D721Med (cell line): Measurements from ENCODE around the gene FOXS1.

ENCODE experiments used
- DNase-seq: peaks from one replicate; pipeline ENCODE4 v3.0.0; 2011; ENCODE audit warnings: low spot score; ENCODE audit not compliant: insufficient read length
- FAIRE-seq: peaks from 2 replicates; lab custom pipeline; 2011; peaks lifted over from hg19 to GRCh38; lab: Jason Lieb, UNC
- CTCF ChIP-seq: IDR thresholded peaks from 2 replicates; pipeline ENCODE4 v1.5.1; 2012; ENCODE audit warnings: mild to moderate bottlenecking, control low read depth; ENCODE audit not compliant: insufficient read depth; ENCODE audit errors: missing control alignments

FOXS1 gene

GRCh38 chr20:31872406-31872805, 27.0 kb upstream of the FOXS1 start:
- TF ChIP-seq CTCF, result no peak
- no peak for FAIRE-seq
- DNase-seq, result no peak

- DNase-seq (no peak), FAIRE-seq (no peak)
- no peak for TF ChIP-seq CTCF
Observed at GRCh38 chr20:31871618-31871954, 26.2 kb upstream of the FOXS1 start.

GRCh38 chr20:31870726-31871617, 25.6 kb upstream of the FOXS1 start:
- TF ChIP-seq CTCF, result no peak
- no peak for FAIRE-seq
- no peak for DNase-seq

- DNase-seq, result peak; percentile 47
- FAIRE-seq, result no peak
Observed at GRCh38 chr20:31869942-31870725, 24.7 kb upstream of the FOXS1 start, which contains the start of the genes DUSP15 and TTLL9. Gene DUSP15 (minus strand): TSS chr20:31870527. CDS start chr20:31870337, 190 bp downstream. Gene TTLL9 (plus strand): TSS chr20:31870634. CDS start chr20:31871127, 493 bp downstream.

GRCh38 chr20:31869673-31869941, 24.2 kb upstream of the FOXS1 start:
- FAIRE-seq (no peak), DNase-seq (no peak)
- no peak for TF ChIP-seq CTCF

More at GRCh38 chr20:31869942-31870725, 24.7 kb upstream of the FOXS1 start, which contains the start of the genes DUSP15 and TTLL9:
- no peak for TF ChIP-seq CTCF

- FAIRE-seq, result no peak
- no peak for DNase-seq
- no peak for TF ChIP-seq CTCF
Observed at GRCh38 chr20:31868853-31869672, 23.7 kb upstream of the FOXS1 start.
